ENCODE results near the gene MOB3A.

The MOB3A gene

DNA sequence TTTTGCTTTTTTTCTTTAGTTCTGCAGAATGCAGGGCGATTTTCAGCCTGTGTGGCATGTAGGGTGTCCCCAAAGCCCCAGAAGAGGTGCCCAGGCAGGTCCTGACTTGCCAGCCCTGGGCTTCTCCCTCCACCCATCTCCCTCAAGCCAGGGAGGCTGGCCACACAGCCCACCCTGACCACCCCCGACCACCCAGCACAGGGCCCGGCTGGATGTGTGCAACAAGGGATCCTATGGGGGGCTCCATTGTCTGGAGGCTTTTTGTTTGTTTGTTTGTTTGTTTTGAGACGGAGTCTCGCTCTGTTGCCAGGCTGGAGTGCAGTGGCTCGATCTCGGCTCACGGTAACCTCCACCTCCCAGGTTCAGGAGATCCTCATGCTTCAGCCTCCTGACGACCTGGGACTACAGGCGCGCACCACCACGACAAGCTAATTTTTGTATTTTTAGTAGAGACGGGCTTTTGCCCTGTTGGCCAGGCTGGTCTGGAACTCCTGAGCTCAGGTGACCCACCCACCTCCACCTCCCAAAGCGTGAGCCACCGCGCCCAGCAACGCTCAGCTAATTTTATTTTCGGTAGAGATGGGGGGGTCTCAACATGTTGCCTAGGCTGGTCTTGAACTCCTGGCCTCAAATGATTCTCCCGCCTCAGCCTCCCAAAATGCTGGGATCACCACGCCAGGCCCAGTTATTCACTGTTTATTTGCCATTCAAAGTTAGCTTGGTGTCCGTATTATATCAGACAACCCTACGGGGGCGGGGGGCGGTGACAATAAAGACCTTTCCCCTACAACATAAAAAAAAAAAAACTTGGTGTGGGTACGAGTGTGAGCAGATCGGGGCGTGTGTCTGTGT, 37.3 kb downstream of the MOB3A start:
- DNase-seq, result no peak

- no peak for DNase-seq
These were observed 38.3 kb downstream of the MOB3A start for GRCh38 chr19:2057484-2058469.

DNA sequence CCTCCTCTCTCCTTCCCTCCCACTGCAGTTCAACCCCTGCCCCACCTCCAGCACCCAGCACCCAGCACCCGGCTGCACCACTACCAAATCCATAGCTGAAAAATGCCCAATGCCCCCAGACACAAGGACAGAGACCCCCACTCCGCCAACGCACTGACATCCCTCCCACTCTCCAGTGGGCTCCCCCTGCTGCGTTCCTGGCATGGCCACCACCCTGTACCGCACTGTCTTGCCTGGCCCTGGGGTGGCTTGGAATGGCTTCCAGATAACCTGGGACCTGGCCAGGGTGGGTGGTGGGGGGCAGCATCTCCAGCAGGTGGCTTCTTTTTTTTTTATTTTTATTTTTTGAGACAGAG, 39.3 kb downstream of the MOB3A start:
- DNase-seq, result no peak

DNA sequence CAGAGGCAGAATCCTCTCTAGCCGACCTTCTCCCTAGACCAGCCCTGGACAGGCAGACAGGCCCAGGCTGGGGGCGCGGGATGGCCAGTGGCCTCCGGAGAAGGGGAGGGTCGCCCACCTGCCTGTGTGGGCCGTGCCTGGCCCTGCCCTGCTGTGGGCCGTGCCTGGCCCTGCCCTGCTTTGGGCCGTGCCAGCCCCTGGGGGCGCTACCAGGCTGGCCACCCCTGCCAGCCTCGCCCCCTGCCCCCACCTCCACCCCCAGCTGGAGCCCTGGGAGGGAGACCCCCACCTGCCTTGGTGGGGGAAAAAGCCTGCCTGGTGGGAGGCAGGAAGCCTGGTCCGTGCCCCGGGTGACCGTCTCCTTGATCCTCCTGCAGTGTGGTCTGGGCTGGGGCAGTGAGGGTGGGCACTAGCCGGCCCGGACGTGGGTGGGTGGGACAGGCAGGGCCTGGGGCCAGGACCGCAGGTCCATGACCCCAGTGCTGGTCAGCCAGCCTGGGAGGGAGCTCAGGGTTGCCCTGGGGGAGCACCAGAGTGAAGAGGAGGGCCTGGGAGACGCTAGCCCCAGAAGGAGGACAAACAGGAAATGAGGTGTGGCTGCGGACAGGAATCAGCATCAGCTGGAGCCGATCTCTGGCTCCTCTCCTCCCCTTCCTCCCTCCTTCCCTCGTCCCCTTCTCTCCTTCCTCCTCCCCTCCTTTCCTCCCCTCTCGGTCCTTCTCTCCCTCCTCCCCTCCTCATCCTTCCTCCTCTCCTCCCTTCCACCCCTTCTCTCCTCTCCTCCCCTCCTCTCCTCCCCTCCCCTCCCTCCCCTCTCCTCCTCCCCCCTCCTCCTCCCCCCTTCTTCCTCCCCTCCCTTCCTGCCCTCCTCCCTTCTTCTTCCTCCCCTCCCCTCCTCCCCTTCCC, 39.9 kb downstream of the MOB3A start:
- peak; percentile 74 for DNase-seq

- DNase-seq, result no peak
These were observed 41.4 kb downstream of the MOB3A start for GRCh38 chr19:2054763-2055162.

GRCh38 chr19:2053601-2054389, 42.3 kb downstream of the MOB3A start:
- DNase-seq, result no peak

DNA sequence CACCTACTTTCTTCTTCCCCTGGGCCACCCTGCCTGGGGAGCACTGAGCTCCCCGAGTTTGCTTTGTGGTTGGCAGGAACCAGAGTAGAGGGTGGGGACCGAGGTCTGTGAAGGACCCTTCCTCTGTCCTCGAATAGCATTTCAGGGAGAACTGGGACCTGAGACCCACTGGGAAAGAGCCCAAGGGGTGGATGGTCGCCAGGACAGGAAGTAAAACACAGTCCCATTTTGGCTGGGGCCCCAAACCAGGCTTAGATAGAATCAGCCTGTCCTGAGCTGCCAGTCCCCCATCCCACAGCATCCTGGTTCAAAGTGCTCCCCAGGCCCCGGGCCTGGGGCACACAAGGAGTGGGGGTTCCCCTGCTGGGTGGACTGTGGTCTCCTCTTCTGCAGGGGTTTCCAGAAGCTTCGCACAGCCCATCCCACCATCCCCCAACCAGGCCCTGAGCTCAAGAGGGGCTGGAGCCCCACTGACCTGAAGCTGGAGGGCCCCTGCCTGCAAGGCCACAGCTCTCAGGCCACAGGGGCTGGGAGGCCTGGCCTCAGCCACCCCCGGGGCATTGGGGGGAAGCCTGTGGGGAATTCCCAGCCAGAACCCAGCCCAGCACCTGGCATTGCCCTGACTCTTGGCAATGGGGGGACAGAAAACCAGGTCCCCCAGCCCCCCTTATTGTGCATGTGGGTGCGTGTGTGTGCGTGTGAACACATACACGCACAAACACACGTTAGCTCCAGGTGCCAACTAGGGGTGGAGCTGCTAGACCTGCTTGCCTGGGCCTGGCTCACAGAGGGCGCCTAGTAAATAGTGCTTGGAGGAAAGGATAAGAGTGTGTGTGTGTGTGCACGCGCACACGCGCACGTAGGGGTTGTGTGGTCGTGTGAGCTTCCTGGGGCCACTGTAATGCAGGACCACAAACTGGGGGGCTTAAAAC, 44.1 kb downstream of the MOB3A start:
- peak; percentile 59 for DNase-seq

DNA sequence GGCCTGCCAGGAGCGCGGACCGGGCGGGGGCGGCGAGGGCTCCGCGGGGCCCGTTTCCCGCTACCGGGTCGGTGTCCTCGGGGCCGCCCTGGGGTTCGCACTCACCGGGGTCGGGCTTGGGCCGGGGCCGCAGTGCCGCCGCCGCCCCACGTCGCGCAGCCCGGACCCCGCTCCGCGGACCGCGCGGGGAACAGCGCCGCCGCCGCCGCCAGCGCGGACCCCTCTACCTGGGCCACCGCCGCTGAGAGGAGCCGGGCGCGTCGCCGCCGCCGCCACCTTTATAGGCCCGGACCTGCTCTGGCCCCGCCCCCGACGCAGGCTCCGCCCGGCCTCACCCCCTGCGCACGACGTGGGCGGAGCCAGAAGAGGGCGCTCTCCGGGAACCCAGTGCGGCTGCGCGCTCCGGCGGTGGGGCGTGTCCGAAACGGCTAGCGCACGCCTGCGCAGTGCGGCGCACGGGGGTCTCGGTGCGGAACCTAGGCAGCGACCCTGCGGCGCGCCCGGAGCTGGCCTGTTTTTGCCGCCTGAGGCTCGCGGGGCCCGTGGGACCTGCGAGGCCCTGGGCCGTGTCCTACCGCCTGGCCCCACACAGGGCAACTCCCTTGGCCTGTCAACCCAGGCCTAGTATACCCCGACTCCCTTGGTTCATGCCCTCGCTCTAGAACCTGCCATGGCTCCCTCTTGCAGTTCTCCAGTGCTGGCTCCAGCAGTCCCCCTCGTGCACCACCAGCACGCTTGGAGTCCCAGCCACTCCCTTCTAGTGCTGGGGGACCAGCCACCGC, 44.9 kb downstream of the MOB3A start, which contains the start of gene MKNK2:
TSS of gene MKNK2 (minus strand) at position 254 of the 782 bp plus-strand sequence. CDS start 393 bp downstream, outside the sequence.
- peak; percentile 86 for DNase-seq

GRCh38 chr19:2050349-2050990, 45.7 kb downstream of the MOB3A start:
- DNase-seq, result peak; percentile 45

GRCh38 chr19:2049741-2050348, 46.3 kb downstream of the MOB3A start:
- peak; percentile 92 for DNase-seq

DNA sequence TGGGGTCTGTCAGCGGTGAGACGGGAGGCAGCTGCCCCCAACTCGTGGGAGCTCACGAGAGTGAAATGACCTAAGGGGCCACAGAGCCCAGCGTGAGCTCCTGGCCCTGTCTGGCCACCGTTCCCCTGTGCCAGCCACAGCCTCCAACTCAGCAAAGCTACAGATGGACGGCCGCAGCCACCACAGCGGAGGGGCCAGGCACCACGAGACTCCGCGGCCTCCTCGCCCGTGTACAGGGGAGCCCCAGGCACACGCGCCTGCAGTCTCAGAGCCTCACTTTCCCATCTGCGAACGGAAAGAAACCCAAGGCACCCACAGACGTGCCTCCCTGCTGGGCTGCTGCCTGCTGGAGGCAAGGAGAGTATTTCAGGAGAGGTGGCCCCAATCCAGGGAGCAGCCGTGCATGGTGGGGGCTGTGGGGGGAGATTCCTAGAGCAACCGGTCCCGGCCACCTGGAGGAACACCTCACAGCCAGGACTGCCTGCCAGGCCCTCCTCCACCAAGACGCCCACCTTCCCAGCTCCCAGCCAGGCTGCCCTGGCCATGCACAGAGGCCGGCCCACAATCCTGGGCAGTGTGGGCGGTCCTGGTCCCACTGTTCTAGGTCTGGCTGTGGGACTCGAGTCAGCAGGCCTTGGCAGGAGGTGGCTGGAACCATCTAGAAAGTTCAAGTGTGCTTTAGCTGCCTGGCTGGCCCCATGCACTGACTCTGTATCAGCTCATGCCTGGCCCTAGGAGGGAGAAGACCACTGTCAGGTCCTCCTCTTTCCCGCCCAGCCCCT, 47.0 kb downstream of the MOB3A start:
- peak; percentile 54 for DNase-seq

- no peak for DNase-seq
These were observed 47.8 kb downstream of the MOB3A start for GRCh38 chr19:2048104-2048958.

GRCh38 chr19:2047449-2048103, 48.5 kb downstream of the MOB3A start:
- DNase-seq, result peak; percentile 63

- no peak for DNase-seq
These were observed 49.1 kb downstream of the MOB3A start for GRCh38 chr19:2047076-2047448.

GRCh38 chr19:2046046-2046907, 49.8 kb downstream of the MOB3A start:
- no peak for DNase-seq
